T-helper 1 cell treated with Interleukin-12 subunit alpha and Interleukin-12 subunit beta and Interleukin-4 antibody, amounts not matched to agents 30 ng/mL and 1 ng/mL, for 36 hours (primary cell): ENCODE results near the gene CDKN3. TPM values are rescaled to one million over a fixed set of nuclear protein-coding genes. Genes with fewer than 3 reads are reported as not detected.
"Not testable (repeated sequence)": the region's sequence is repeated elsewhere in the genome, so short reads cannot be mapped to it uniquely, and the experiment has no call there.

Source experiments
- intact Hi-C: fragments of 100-400 bp; cut with micrococcal nuclease; formaldehyde crosslinking; loops from one replicate; pipeline ENCODE4 v1.15.1; 2024
- total RNA-seq: library from RNA; stranded (reverse); gene quantifications from 2 replicates; pipeline ENCODE4 v1.2.3, GENCODE V29; 2022

Gene CDKN3
- total RNA-seq, 1 donor from 2014 or later, result 44.2 TPM

- intact Hi-C loops, result not testable (repeated sequence)
Measured at GRCh38 chr14:54453990-54454389, 57.2 kb downstream of the CDKN3 start.

- intact Hi-C loops, result no loop called here
Measured at GRCh38 chr14:54455363-54455762, 58.6 kb downstream of the CDKN3 start.

- intact Hi-C loops, result not testable (repeated sequence)
Measured at GRCh38 chr14:54456820-54457608, 60.2 kb downstream of the CDKN3 start.

GRCh38 chr14:54457609-54457996 lies 60.8 kb downstream of the CDKN3 start:
- intact Hi-C loops, result no loop called here

GRCh38 chr14:54458536-54458935 lies 61.7 kb downstream of the CDKN3 start:
- intact Hi-C loops, result not testable (repeated sequence)

GRCh38 chr14:54459106-54459505 lies 62.3 kb downstream of the CDKN3 start:
- intact Hi-C loops, result no loop called here

GRCh38 chr14:54462048-54462447 lies 65.2 kb downstream of the CDKN3 start:
- intact Hi-C loops, result no loop called here

GRCh38 chr14:54465654-54466053 lies 68.8 kb downstream of the CDKN3 start:
- intact Hi-C loops, result no loop called here

GRCh38 chr14:54467280-54467679 lies 70.5 kb downstream of the CDKN3 start:
- intact Hi-C loops, result no loop called here

Other genes with a start within 250 kb of the CDKN3 start
- 77.3 and 83.0 TPM in 2 replicates for gene CNIH1, start 44.4 kb downstream of the CDKN3 start, total RNA-seq
- gene GMFB, start 92.0 kb downstream of the CDKN3 start, total RNA-seq, result 37.3 and 37.4 TPM in 2 replicates
- gene CGRRF1, start 112.9 kb downstream of the CDKN3 start, total RNA-seq, result 13.2 and 15.7 TPM in 2 replicates
- 0.46 and 0.56 TPM in 2 replicates for gene SAMD4A, start 170.1 kb downstream of the CDKN3 start, total RNA-seq